Measurements from ENCODE around the gene EML3. TPM values are rescaled to one million over a fixed set of nuclear protein-coding genes. Genes with fewer than 3 reads are reported as not detected.

EML3 gene
- total RNA-seq, 1 donor from 2014 or later: 14.6 TPM

DNA sequence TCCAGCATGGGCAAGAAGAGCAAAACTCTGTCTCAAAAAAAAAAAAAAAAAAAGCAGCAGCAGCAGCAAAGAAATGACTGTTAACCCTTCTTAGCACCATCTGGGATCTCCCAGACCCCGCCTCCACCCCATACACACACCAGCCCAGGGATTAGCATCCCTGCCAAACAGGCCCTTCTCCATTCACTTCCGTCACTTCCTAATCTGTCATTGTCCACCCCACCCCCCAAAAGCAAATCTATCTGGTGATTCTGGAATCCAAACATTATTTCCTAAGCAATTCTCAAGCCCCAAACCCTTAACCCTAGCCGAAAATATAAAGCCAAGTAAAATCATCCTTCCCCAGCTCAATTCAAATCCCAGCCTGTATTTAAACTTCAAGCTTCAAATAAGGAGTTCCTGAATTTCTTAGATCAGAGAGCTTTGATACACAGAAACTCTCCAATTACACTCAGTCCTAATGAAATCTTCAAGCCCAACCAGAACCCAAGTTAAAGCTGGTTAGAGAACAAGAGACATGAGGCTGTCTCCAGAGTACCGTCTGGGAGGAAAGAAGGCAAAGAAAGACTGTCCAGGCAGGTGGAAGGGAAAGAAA, 60.0 kb downstream of the EML3 start:
- DNase-seq: peak; percentile 73

Small RNAs within 50 kb of the gene (small RNA-seq; reads per million reads assigned to genes)
- not detected for gene AP001458.1 (ENCODE audit: low replicate concordance)
- not detected for gene EEF1G (ENCODE audit: low replicate concordance)
- gene MIR6747 (ENCODE audit: low replicate concordance): not detected

Other genes with a start within 250 kb of the EML3 start
- gene SCGB1A1, start 193.7 kb downstream of the EML3 start, total RNA-seq: not detected
- gene AHNAK, start 66.0 kb downstream of the EML3 start, total RNA-seq: 567 TPM
- gene EEF1G, start 38.9 kb downstream of the EML3 start, total RNA-seq: 1,310 TPM
- gene TUT1, start 21.3 kb downstream of the EML3 start, total RNA-seq: 4.1 TPM
- gene MTA2, start 10.9 kb downstream of the EML3 start, total RNA-seq: 78.4 TPM
- 1.5 TPM for gene ROM1, start 482 bp upstream of the EML3 start, total RNA-seq
- gene B3GAT3, start 9.2 kb upstream of the EML3 start, total RNA-seq: 12.5 TPM
- gene GANAB, start 33.8 kb upstream of the EML3 start, total RNA-seq: 103 TPM
- 8.5 TPM for gene INTS5, start 40.5 kb upstream of the EML3 start, total RNA-seq
- gene C11orf98, start 52.4 kb upstream of the EML3 start, total RNA-seq: 23.7 TPM
- 9.9 TPM for gene CSKMT, start 52.5 kb upstream of the EML3 start, total RNA-seq
- 5.6 TPM for gene UQCC3, start 58.9 kb upstream of the EML3 start, total RNA-seq
- gene LBHD1, start 59.5 kb upstream of the EML3 start, total RNA-seq: 6.4 TPM
- gene UBXN1, start 66.3 kb upstream of the EML3 start, total RNA-seq: 57.2 TPM
- gene LRRN4CL, start 76.8 kb upstream of the EML3 start, total RNA-seq: 12.7 TPM
- gene BSCL2, start 94.6 kb upstream of the EML3 start, total RNA-seq: 21.6 TPM
- not detected for gene GNG3, start 94.9 kb upstream of the EML3 start, total RNA-seq
- gene HNRNPUL2, start 114.7 kb upstream of the EML3 start, total RNA-seq: 33.3 TPM
- gene TTC9C, start 115.7 kb upstream of the EML3 start, total RNA-seq: 23.9 TPM
- gene ZBTB3, start 141.4 kb upstream of the EML3 start, total RNA-seq: 7.0 TPM
- 53.7 TPM for gene POLR2G, start 148.8 kb upstream of the EML3 start, total RNA-seq
- gene TAF6L, start 158.6 kb upstream of the EML3 start, total RNA-seq: 13.8 TPM
- 16.9 TPM for gene TMEM179B, start 174.6 kb upstream of the EML3 start, total RNA-seq
- gene TMEM223, start 179.2 kb upstream of the EML3 start, total RNA-seq: 9.3 TPM
- 33.4 TPM for gene NXF1, start 192.7 kb upstream of the EML3 start, total RNA-seq
- gene STX5, start 219.3 kb upstream of the EML3 start, total RNA-seq: 38.2 TPM
- not detected for gene TEX54, start 220.1 kb upstream of the EML3 start, total RNA-seq
- gene WDR74, start 226.8 kb upstream of the EML3 start, total RNA-seq: 36.1 TPM